Measurements from ENCODE around the gene INTS4.
"Not testable (repeated sequence)": the region's sequence is repeated elsewhere in the genome, so short reads cannot be mapped to it uniquely, and the experiment has no call there.

The INTS4 gene

GRCh38 chr11:77942465-77942864, 52.0 kb downstream of the INTS4 start:
- DNase-seq, result not testable (repeated sequence)

- DNase-seq, result not testable (repeated sequence)
Measured at GRCh38 chr11:77933596-77933995, 60.9 kb downstream of the INTS4 start.

GRCh38 chr11:77930334-77931208, 63.9 kb downstream of the INTS4 start:
- DNase-seq, result not testable (repeated sequence)

- DNase-seq, result not testable (repeated sequence)
Measured at GRCh38 chr11:77917713-77918112, 76.8 kb downstream of the INTS4 start.

GRCh38 chr11:77914307-77914791, 80.1 kb downstream of the INTS4 start:
- DNase-seq, result not testable (repeated sequence)

GRCh38 chr11:77913608-77914306, 80.7 kb downstream of the INTS4 start:
- not testable (repeated sequence) for DNase-seq

GRCh38 chr11:77910828-77911227, 83.6 kb downstream of the INTS4 start:
- not testable (repeated sequence) for DNase-seq

GRCh38 chr11:77909277-77909676, 85.2 kb downstream of the INTS4 start:
- DNase-seq, result no peak

GRCh38 chr11:77908835-77909234, 85.6 kb downstream of the INTS4 start:
- DNase-seq, result no peak

- not testable (repeated sequence) for DNase-seq
Measured at GRCh38 chr11:77894949-77895348, 99.5 kb downstream of the INTS4 start.

- not testable (repeated sequence) for DNase-seq
Measured at GRCh38 chr11:77891703-77892102, 102.8 kb downstream of the INTS4 start.

- DNase-seq, result not testable (repeated sequence)
Measured at GRCh38 chr11:77891256-77891655, 103.2 kb downstream of the INTS4 start.

- DNase-seq, result peak; percentile 32
Measured at GRCh38 chr11:77890619-77891056, 103.8 kb downstream of the INTS4 start.

GRCh38 chr11:77890100-77890614, 104.3 kb downstream of the INTS4 start:
- DNase-seq, result not testable (repeated sequence)

- not testable (repeated sequence) for DNase-seq
Measured at GRCh38 chr11:77889045-77889444, 105.4 kb downstream of the INTS4 start.

GRCh38 chr11:77886401-77886800, 108.1 kb downstream of the INTS4 start:
- DNase-seq, result no peak

GRCh38 chr11:77884829-77885190, 109.7 kb downstream of the INTS4 start:
- DNase-seq, result no peak

- no peak for DNase-seq
Measured at GRCh38 chr11:77884186-77884828, 110.2 kb downstream of the INTS4 start.

- DNase-seq, result no peak
Measured at GRCh38 chr11:77883775-77884174, 110.7 kb downstream of the INTS4 start.

GRCh38 chr11:77882396-77882795, 112.1 kb downstream of the INTS4 start:
- DNase-seq, result no peak

- no peak for DNase-seq
Measured at GRCh38 chr11:77879218-77879617, 115.2 kb downstream of the INTS4 start.

- not testable (repeated sequence) for DNase-seq
Measured at GRCh38 chr11:77878247-77878646, 116.2 kb downstream of the INTS4 start.

- no peak for DNase-seq
Measured at GRCh38 chr11:77876045-77876444, 118.4 kb downstream of the INTS4 start.
